Measurements from ENCODE around the gene MGAT1. TPM values are rescaled to one million over a fixed set of nuclear protein-coding genes. Genes with fewer than 3 reads are reported as not detected.

The MGAT1 gene
- total RNA-seq, 1 experiment from 2014 or later, result 53.0 TPM

GRCh38 chr5:180820788-180821321 is 18.2 kb upstream of the MGAT1 start:
- POLR2A ChIA-PET, result no interaction called here
- Histone ChIP-seq H3K9me3 (ENCODE audit: control insufficient read depth in 1 of 2, insufficient read depth in 1 of 2, low read depth in 1 of 2, low read length in 2 of 2) (no peaks in the 10 kb centered on the region), H3K27ac (ENCODE audit: low read depth, low read length) (no peak overlapping the region), H3K9ac (ENCODE audit: low read length) (no peak overlapping the region), H2AFZ (ENCODE audit: low read depth, low read length, poor library complexity, severe bottlenecking) (no peak overlapping the region), H3K4me1 (ENCODE audit: control insufficient read depth in 1 of 2, insufficient read depth in 2 of 2, low read length in 2 of 2) (peaks cover 0 to 6% of the 10 kb centered on the region in 2 experiments; a peak in 2 of 4 replicates), H3K27me3 (ENCODE audit: insufficient read depth, low read length) (no peaks in the 10 kb centered on the region), H3K79me2 (ENCODE audit: insufficient read depth, low read length) (no peaks in the 10 kb centered on the region), H3K9me2 (ENCODE audit: insufficient read depth) (no peaks in the 10 kb centered on the region), H4K20me1 (ENCODE audit: insufficient read depth) (no peaks in the 10 kb centered on the region), H3K4me3 (replicated peaks in 1 of 2; ENCODE audit: low read depth in 1 of 2, low read length in 2 of 2) (no peak overlapping the region), H3K4me2 (ENCODE audit: low read length) (no peak overlapping the region), H3K36me3 (ENCODE audit: control insufficient read depth in 1 of 2, insufficient read depth in 2 of 2, low read length in 2 of 2) (no peaks in the 10 kb centered on the region)
- BruUV-seq (replicated peaks), result no TSS peak
- RAD21 ChIA-PET (ENCODE audit: low non-redundant PET in 1 of 2, low total read pairs in 2 of 2, uncharacterized antibody in 2 of 2, unreplicated experiment in 2 of 2), result no interaction called here
- no peak for DNase-seq (ENCODE audit: low read depth, low spot score)
- CTCF ChIA-PET, result no interaction called here
- no peak for TF ChIP-seq MAX (IDR thresholded peaks at IDR 0.05)
- TF ChIP-seq EZH2 (IDR thresholded peaks at IDR 0.05), result no peak
- no peak for TF ChIP-seq ZNF274 (IDR thresholded peaks at IDR 0.05; ENCODE audit: low read depth, low read length)
- no peak for TF ChIP-seq EGR1 (IDR thresholded peaks at IDR 0.05; ENCODE audit: low read depth)
- no peak for TF ChIP-seq TCF7L2 (IDR thresholded peaks at IDR 0.05; ENCODE audit: borderline replicate concordance, extremely low read depth, insufficient read depth, insufficient read length)
- no peak for TF ChIP-seq ELF1 (IDR thresholded peaks at IDR 0.05; ENCODE audit: borderline replicate concordance, low read depth)
- no peak for TF ChIP-seq SRF (IDR thresholded peaks at IDR 0.05; ENCODE audit: low read depth)
- TF ChIP-seq YY1 (IDR thresholded peaks at IDR 0.05; ENCODE audit: extremely low read depth, insufficient replicate concordance, low read depth, low read length), result no peak
- no peak for TF ChIP-seq RAD21 (IDR thresholded peaks at IDR 0.05; ENCODE audit: low read depth)
- TF ChIP-seq CBX3 (IDR thresholded peaks at IDR 0.05; ENCODE audit: low read depth), result no peak
- ATAC-seq, result no peak
- intact Hi-C loops (cut with micrococcal nuclease), result no loop called here

GRCh38 chr5:180818677-180819341 is 16.2 kb upstream of the MGAT1 start:
- no peaks in the 10 kb centered on the region for H3K79me2 ChIP-seq (ENCODE audit: insufficient read depth, low read length)
- ChIA-PET RAD21 (ENCODE audit: low non-redundant PET in 1 of 2, low total read pairs in 2 of 2, uncharacterized antibody in 2 of 2, unreplicated experiment in 2 of 2) (no interaction called here), CTCF (no interaction called here), POLR2A (no interaction called here)
- no peaks in the 10 kb centered on the region for H3K36me3 ChIP-seq (ENCODE audit: control insufficient read depth in 1 of 2, insufficient read depth in 2 of 2, low read length in 2 of 2)
- H3K9me3 ChIP-seq (ENCODE audit: control insufficient read depth in 1 of 2, insufficient read depth in 1 of 2, low read depth in 1 of 2, low read length in 2 of 2), result no peaks in the 10 kb centered on the region
- no TSS peak for BruUV-seq (replicated peaks)
- no peak overlapping the region for H3K9ac ChIP-seq (ENCODE audit: low read length)
- H4K20me1 ChIP-seq (ENCODE audit: insufficient read depth), result no peaks in the 10 kb centered on the region
- no peak overlapping the region for H3K4me2 ChIP-seq (ENCODE audit: low read length)
- no peaks in the 10 kb centered on the region for H3K4me1 ChIP-seq (ENCODE audit: control insufficient read depth in 1 of 2, insufficient read depth in 2 of 2, low read length in 2 of 2)
- DNase-seq (ENCODE audit: low read depth, low spot score), result no peak
- H3K4me3 ChIP-seq (replicated peaks in 1 of 2; ENCODE audit: low read depth in 1 of 2, low read length in 2 of 2), result no peak overlapping the region
- no peak overlapping the region for H3K27ac ChIP-seq (ENCODE audit: low read depth, low read length)
- intact Hi-C loops (cut with micrococcal nuclease), result no loop called here
- no peak for ATAC-seq
- no peaks in the 10 kb centered on the region for H3K9me2 ChIP-seq (ENCODE audit: insufficient read depth)
- H3K27me3 ChIP-seq (ENCODE audit: insufficient read depth, low read length), result no peaks in the 10 kb centered on the region
- H2AFZ ChIP-seq (ENCODE audit: low read depth, low read length, poor library complexity, severe bottlenecking), result no peak overlapping the region
- no peak for TF ChIP-seq FOSL1 (IDR thresholded peaks at IDR 0.05; ENCODE audit: low read depth)
- TF ChIP-seq SIN3A (IDR thresholded peaks at IDR 0.05; ENCODE audit: low read depth), result no peak
- TF ChIP-seq ZFX (IDR thresholded peaks at IDR 0.05), result no peak
- no peak for TF ChIP-seq RAD21 (IDR thresholded peaks at IDR 0.05; ENCODE audit: low read depth)
- TF ChIP-seq POLR2AphosphoS5 (IDR thresholded peaks at IDR 0.05; ENCODE audit: low read depth, low read length), result no peak
- no peak for TF ChIP-seq ELF1 (IDR thresholded peaks at IDR 0.05; ENCODE audit: borderline replicate concordance, low read depth)
- no peak for TF ChIP-seq CEBPB (IDR thresholded peaks at IDR 0.05; ENCODE audit: low read depth)
- TF ChIP-seq SP1 (IDR thresholded peaks at IDR 0.05; ENCODE audit: low read depth), result no peak
- no peak for TF ChIP-seq ZBTB33 (IDR thresholded peaks at IDR 0.05; ENCODE audit: extremely low read depth, insufficient replicate concordance, low read length)
- no peak for TF ChIP-seq SRF (IDR thresholded peaks at IDR 0.05; ENCODE audit: low read depth)
- no peak for TF ChIP-seq MAX (IDR thresholded peaks at IDR 0.05)
